NCI-H2029 (cell line): Measurements from ENCODE around the gene DTNA.

Source experiments
- DNase-seq: peaks from one replicate; lab custom pipeline; 2025; lab: John Stamatoyannopoulos, UW

The DTNA gene

GRCh38 chr18:34859496-34859895 is 149.4 kb downstream of the DTNA start:
- DNase-seq, result no peak

- DNase-seq, result no peak
These were observed 152.5 kb downstream of the DTNA start for GRCh38 chr18:34862561-34862960.

GRCh38 chr18:34863702-34864101 is 153.6 kb downstream of the DTNA start:
- DNase-seq, result no peak

- DNase-seq, result no peak
These were observed 154.9 kb downstream of the DTNA start for GRCh38 chr18:34864836-34865497.

GRCh38 chr18:34866310-34866709 is 156.2 kb downstream of the DTNA start:
- no peak for DNase-seq

- DNase-seq, result no peak
These were observed 156.6 kb downstream of the DTNA start for GRCh38 chr18:34866739-34867138.

- DNase-seq, result no peak
These were observed 157.4 kb downstream of the DTNA start for GRCh38 chr18:34867520-34867919.

GRCh38 chr18:34870555-34871310 is 160.6 kb downstream of the DTNA start:
- no peak for DNase-seq

GRCh38 chr18:34871435-34871834 is 161.3 kb downstream of the DTNA start:
- no peak for DNase-seq

- DNase-seq, result no peak
These were observed 162.0 kb downstream of the DTNA start for GRCh38 chr18:34872066-34872465.

- DNase-seq, result no peak
These were observed 164.0 kb downstream of the DTNA start for GRCh38 chr18:34873986-34874580.

GRCh38 chr18:34875150-34875549 is 165.1 kb downstream of the DTNA start:
- no peak for DNase-seq

- no peak for DNase-seq
These were observed 170.3 kb downstream of the DTNA start for GRCh38 chr18:34880403-34880802.

- DNase-seq, result no peak
These were observed 171.1 kb downstream of the DTNA start for GRCh38 chr18:34880882-34881834.

- no peak for DNase-seq
These were observed 174.3 kb downstream of the DTNA start for GRCh38 chr18:34884436-34884835.

- DNase-seq, result no peak
These were observed 176.1 kb downstream of the DTNA start for GRCh38 chr18:34886177-34886576.

- no peak for DNase-seq
These were observed 177.9 kb downstream of the DTNA start for GRCh38 chr18:34887881-34888580.

- no peak for DNase-seq
These were observed 180.5 kb downstream of the DTNA start for GRCh38 chr18:34890486-34891085.

GRCh38 chr18:34892379-34892778 is 182.3 kb downstream of the DTNA start:
- DNase-seq, result no peak

- DNase-seq, result no peak
These were observed 183.1 kb downstream of the DTNA start for GRCh38 chr18:34893239-34893638.

GRCh38 chr18:34901299-34901698 is 191.2 kb downstream of the DTNA start:
- no peak for DNase-seq
